Myocyte (in vitro differentiated cells): ENCODE measurements around the gene KIF21A. TPM values are rescaled to one million over a fixed set of nuclear protein-coding genes. Genes with fewer than 3 reads are reported as not detected.

Experiments used
- DNase-seq: peaks from one replicate; pipeline ENCODE4 v3.0.0-alpha.2; 2012; ENCODE audit warnings: low read depth
- total RNA-seq: library from RNA; depleted of rRNA; stranded (reverse); fragments of >200 nt; gene quantifications from 2 replicates; pipeline ENCODE4 v1.2.3, GENCODE V29; 2014

Gene KIF21A
- total RNA-seq, 1 donor from 2014 or later = 7.7 TPM

GRCh38 chr12:39389399-39390150, 53.3 kb downstream of the KIF21A start:
- no peak for DNase-seq

DNA sequence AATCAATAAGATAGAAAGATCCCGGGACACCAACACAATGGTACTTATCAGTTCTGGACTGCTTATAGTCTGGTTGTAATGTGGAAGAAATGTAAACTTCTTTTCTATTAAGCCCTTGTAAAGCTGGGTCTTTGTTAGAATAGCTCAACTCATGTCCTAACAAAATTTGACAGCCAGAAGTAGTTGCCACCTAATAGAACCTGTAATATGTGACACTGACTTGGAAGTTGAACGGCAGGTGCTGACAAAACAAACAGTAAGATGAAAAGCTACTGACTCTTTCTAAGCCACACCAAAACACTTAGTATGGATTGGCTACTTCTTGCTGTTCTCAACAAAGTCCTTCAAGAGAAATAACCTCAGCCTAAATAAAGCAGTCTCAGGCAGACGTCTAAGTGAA, 56.6 kb downstream of the KIF21A start:
- DNase-seq = no peak

- DNase-seq = no peak
These were observed 59.8 kb downstream of the KIF21A start for GRCh38 chr12:39383114-39383513.

DNA sequence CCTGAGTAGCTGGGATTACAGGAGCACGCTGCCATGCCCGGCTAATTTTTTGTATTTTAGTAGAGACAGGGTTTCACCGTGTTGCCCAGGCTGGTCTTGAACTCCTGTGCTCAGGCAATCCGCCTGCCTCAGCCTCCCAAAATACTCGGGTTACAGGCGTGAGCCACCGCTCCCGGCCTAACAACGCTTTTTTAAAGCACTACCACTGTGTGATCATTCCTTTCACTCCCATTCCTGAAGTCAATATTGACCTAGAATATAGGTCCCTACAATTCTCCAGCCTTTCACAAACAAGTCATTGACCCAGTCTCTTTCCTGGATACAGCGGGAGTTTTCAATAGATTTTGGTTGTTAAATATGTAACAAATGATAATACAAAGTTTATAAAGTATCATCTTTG, 62.8 kb downstream of the KIF21A start:
- no peak for DNase-seq

GRCh38 chr12:39378341-39378740, 64.6 kb downstream of the KIF21A start:
- no peak for DNase-seq

DNA sequence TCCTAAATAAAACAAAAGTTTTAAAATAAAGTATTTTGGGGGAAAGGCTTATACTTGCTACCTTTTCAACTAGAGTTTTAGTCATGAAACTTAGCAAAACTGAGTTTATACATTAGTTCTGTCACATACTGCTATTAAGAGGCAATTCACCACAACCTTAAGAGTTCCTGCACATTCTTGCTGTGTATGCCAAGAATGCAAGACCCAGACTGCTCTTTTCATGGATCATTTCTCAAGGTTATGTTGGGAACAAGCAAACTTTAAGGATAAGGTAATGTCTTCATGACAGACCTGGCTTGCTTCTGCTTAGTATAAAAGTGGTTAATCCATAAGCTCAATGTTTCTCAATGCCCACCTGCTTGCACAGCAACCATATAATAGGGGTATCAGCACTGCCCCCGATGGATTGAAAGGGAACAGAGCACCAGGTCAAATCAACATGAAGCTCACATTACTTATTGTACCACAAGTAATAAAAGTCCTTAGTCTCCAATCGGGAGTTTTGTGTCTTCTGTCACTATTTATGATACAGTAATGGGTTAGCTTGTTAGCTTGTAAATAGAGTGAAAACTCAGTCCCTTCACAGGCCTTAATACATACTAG, 67.6 kb downstream of the KIF21A start:
- no peak for DNase-seq

DNA sequence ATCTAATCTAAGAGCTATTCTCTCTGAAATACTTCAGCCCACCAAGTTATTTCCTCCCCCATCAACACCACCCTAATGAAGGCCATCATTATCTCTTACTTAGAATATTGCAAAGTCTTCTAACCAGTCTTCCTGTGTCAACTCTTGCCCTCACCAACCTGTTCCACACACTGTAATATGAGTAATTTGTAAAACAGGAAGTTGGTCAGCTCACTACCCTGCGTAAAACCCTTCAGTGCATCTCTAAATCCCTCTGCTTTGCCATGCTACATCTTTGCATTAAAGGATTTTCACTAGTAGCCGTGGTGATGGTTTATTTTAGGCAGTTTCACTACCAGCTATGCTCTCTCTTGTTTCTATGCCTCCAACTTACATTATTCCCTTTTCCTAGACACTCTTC, 70.0 kb downstream of the KIF21A start:
- no peak for DNase-seq

GRCh38 chr12:39372204-39372925, 70.6 kb downstream of the KIF21A start:
- DNase-seq = no peak

DNA sequence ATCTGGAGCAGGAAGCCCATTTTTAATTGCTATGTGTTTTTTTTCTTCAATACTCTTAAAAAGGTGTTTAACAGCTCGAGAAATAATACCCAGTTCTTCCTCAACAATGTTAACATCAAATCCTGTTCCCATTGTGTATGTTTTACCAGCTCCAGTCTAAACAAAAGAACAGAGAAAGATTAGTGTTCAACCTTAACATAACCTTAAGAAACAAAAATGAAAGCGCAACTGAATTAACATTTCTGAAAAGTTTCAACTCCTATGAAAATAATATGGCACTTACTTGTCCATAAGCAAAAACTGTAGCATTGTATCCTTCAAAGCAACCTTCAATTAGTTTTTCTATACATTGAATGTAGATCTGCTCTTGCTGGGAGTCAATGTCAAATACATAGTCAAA, 73.2 kb downstream of the KIF21A start:
- DNase-seq = no peak

- DNase-seq = no peak
These were observed 74.0 kb downstream of the KIF21A start for GRCh38 chr12:39368891-39369290.

- DNase-seq = no peak
These were observed 74.8 kb downstream of the KIF21A start for GRCh38 chr12:39368096-39368495.

DNA sequence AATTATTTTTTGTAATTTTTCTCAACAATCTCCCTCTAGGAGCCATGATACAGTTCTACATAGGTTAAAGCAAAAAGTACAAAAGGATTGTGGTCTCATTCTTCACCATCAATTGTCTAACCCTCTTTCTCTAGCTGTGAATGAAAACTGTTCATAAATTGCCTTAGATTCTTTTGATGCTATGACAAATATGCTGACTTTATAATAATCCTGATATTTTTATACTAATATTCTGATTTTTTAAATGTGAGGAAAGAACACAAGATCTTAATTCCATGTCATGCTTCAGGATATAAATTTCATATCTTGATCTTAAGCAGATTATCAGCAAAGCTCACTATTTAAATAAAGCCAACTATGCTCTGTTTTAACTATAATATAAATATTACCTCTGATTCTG, 75.4 kb downstream of the KIF21A start:
- no peak for DNase-seq

- DNase-seq = no peak
These were observed 77.4 kb downstream of the KIF21A start for GRCh38 chr12:39365364-39366001.

GRCh38 chr12:39364196-39364595, 78.7 kb downstream of the KIF21A start:
- no peak for DNase-seq

GRCh38 chr12:39359645-39360044, 83.3 kb downstream of the KIF21A start:
- DNase-seq = no peak

GRCh38 chr12:39357041-39357440, 85.9 kb downstream of the KIF21A start:
- no peak for DNase-seq

- DNase-seq = no peak
These were observed 87.1 kb downstream of the KIF21A start for GRCh38 chr12:39355841-39356240.

- DNase-seq = no peak
These were observed 88.0 kb downstream of the KIF21A start for GRCh38 chr12:39354955-39355354.

DNA sequence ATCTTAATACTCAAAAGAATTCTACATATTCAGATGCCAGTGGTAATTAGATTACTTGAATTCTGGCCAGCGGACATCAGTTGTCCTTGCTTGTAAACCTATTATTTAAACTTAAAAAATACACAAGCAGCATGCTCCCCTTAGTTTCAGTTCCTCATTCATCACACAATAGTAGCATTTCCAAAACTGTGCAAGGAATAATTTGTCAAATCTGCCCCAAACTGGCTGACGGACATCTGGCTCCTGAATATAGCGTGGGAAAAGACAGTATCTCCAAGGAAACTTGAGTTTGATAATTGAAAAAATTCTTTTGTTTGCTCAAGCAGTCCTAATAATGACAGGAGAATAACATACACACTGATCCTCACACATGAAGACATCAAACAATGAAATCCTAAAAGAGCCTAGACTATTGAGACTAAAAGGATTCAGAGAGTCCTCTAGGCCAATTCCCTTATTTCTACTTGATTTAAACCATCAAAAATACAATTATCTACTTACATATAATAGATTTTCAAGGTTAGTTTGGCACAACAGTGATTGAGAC, 90.4 kb downstream of the KIF21A start:
- no peak for DNase-seq

DNA sequence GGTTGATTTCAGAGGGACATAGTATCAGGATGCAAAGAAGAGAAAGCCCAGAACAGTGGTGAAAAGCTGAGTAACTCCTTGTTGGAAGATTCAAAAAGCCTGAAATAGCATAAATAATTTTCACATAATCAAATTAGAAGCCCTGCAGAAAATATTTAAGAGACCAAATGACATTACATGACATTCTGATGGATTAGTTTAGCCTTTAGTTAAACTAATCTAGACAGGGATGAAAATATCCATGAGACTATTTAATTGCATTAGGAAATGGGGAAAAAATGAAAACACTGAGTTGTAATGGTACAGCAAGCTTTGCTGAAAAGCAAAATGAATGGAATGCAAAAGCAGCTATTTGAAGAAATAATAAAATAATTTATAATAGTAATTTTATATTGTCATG, 91.8 kb downstream of the KIF21A start:
- DNase-seq = no peak

DNA sequence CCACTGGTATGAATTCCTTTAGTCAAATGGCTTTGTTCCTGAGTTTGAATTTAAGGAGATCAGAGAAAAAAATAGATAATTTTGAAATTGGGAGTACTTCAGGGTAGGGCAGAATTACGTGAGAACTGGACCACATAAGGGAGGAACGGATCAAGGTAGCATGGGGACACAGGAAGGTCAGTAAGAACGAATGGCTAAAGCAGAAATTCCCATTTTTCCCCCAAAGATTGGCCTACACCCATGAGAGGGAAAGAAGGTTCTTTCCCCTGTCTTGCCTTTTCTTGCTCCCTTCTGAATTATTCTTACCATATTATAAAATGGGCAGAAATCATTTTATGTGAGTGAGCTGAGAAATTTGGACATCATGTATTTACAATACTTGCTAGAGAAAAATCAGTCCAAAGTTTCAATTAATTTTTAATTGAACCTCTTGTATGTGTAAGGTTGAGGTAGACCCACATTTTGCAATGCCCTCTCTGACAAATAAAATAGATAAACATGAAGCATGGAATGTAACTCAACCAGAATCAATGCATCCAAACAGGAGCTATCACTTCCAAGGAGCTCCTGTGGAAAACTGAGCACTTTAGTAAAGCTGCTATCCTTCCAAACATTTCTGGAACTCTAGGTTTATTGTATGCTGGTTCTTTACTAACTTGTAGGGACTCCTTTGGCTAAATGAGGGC, 93.8 kb downstream of the KIF21A start:
- no peak for DNase-seq
